ENCODE measurements around the gene XRN2.
A peak's percentile ranks its signal among the peaks of the same experiment; 100 is the strongest.

The XRN2 gene

DNA sequence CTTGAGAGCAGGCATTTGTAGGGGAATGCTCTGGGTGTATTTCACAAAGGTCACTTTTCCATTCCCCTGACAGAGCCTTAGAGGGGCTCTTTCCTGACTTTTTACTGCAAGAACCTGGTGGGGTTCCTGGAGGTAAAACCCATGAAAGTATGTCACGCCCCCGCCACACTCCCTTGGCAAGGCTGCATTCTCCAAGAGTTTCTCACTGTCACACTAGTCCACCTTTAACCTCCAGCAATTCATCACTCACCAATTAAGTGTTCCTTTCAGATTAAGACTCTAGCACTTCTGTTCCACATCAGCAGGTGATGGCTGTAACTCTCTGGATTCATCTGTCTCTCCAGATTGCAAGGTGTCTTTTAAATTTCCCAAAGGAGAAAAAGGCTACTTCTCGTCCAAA, 126.9 kb downstream of the XRN2 start:
- DNase-seq (ENCODE audit: low read depth): no peak

DNA sequence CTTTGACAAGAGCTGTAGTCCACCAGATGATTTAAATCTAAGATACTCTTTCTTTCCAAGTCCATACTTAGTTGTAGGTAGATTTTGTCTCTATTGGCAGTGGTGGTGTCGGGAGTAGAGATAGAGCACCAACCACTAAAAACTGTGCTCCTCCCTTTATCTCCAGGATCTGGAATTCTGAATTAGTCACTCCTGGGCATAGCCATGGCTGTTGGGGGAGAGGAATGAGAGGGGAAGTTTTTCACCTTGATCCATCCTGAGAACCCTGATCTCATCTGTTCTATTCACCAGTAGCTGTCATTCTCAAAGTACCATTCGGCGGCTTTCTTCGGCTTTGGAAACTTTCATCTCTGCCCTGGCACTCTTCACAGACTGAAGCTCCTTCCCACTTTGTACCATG, 129.8 kb downstream of the XRN2 start:
- no peak for DNase-seq (ENCODE audit: low read depth)

DNA sequence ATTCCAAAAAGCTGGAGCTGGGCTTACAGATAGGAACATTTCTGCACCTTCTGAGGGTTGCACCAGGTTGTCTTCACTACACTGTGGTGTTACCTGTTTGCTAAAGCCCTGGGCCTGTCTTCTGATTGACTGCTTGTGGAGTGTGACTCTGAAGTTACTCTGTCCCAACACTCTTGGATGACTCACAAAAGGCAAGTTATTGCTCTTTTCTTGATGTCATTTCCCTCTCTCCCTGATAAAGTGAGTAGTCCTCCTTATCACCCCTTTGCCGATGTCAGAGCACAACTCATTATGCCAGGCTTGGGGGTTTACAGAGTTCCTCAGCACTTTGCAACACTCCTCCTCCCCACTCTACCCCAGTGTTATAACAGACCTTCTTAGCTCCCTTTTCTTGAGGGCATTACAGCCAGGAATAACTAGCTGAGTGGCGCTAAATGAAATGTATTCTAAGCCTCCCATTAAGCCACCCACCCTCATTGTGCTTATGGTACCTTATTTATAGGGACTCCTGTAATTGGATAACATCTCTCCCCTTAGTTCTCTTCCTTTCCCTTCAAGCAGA, 130.3 kb downstream of the XRN2 start:
- DNase-seq (ENCODE audit: low read depth): no peak

DNA sequence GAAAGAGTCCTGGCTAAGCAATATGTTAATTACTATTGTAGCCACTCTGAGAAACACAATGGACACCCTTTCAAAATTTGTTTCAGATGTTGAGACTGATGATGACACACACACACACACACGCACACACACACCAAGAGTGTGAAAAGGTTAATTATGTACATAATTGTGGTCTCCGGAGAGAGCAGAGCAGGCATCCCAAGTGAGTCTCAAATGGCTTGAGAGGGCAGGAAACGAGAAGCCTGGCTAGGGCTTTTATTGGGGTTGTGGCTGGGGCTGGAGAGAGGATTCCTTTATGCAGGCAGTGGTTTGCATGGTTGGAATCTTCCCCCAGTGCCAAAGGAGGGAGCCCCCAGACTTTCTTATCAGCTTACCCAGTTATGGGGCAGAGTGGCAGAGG, 132.4 kb downstream of the XRN2 start:
- DNase-seq (ENCODE audit: low read depth): no peak

DNA sequence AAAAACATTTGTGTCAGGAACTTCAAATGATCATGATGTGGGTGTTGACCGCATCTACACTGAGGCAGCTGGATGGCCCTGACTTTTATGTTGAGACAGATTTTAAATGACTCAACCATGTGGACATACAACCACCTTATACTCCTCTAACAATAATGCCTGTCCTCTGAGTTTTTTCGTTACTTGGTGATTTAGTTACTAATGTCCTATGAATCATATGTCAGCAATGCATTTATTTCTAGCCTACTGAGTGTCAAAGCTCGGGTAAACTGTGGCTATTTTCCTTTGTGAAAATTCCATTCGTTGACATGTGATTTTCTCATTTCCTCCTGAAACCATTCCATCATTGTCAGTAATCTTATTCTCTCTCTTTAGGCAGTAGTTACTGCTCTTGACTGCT, 133.1 kb downstream of the XRN2 start:
- peak; percentile 73 for DNase-seq (ENCODE audit: low read depth)

- DNase-seq (ENCODE audit: low read depth): no peak
These were observed 134.1 kb downstream of the XRN2 start for GRCh38 chr20:21437248-21437647.

GRCh38 chr20:21437816-21438215, 134.7 kb downstream of the XRN2 start:
- DNase-seq (ENCODE audit: low read depth): no peak
